Thymus (tissue), 11 donors: ENCODE measurements around the gene CLIC3. TPM values are rescaled to one million over a fixed set of nuclear protein-coding genes. Genes with fewer than 3 reads are reported as not detected.

Source experiments
- DNase-seq, 9 donors: peaks; one replicate each; pipeline ENCODE4 v3.0.0-alpha.2; 2013; ENCODE audit warnings: low spot score in 9 of 9, low read depth in 6 of 9, missing footprints in 1 of 9
- H3K27ac ChIP-seq, 2 donors: one replicate each; pipeline ENCODE4 v1.5.1; 2013; ENCODE audit warnings: control low read depth in 1 of 2, low read depth in 1 of 2, low read length in 1 of 2, mild to moderate bottlenecking in 1 of 2, moderate library complexity in 1 of 2
- H3K27me3 ChIP-seq, 2 donors: one replicate each; pipeline ENCODE4 v1.5.1; 2013; ENCODE audit warnings: low read length in 1 of 2; ENCODE audit not compliant: control insufficient read depth in 2 of 2, insufficient read depth in 1 of 2
- H3K36me3 ChIP-seq, 2 donors: one replicate each; pipeline ENCODE4 v1.5.1; 2013; ENCODE audit warnings: low read length in 1 of 2, mild to moderate bottlenecking in 1 of 2, moderate library complexity in 1 of 2; ENCODE audit not compliant: control insufficient read depth in 2 of 2, insufficient read depth in 2 of 2
- H3K4me1 ChIP-seq, 2 donors: one replicate each; pipeline ENCODE4 v1.5.1; 2013; ENCODE audit warnings: low read length in 2 of 2; ENCODE audit not compliant: control insufficient read depth in 2 of 2, insufficient read depth in 2 of 2
- H3K4me3 ChIP-seq, 2 donors: one replicate each; pipeline ENCODE4 v1.5.1; 2013; ENCODE audit warnings: low read length in 2 of 2, control low read depth in 1 of 2, mild to moderate bottlenecking in 1 of 2
- H3K9me3 ChIP-seq, 2 donors: one replicate each; pipeline ENCODE4 v1.5.1; 2013; ENCODE audit warnings: low read length in 1 of 2, mild to moderate bottlenecking in 1 of 2; ENCODE audit not compliant: control insufficient read depth in 2 of 2, insufficient read depth in 1 of 2
- WGBS: extraction: QIAGEN DNeasy Blood & Tissue Kit; methylation state at CpG from one replicate; pipeline ENCODE4 v1.1.7; 2013; 5-methylcytosine and 5-hydroxymethylcytosine counted together
- polyA plus RNA-seq: library from polyadenylated mRNA; stranded (reverse); fragments of 200-250 nt; gene quantifications from one replicate; pipeline ENCODE4 v1.2.3, GENCODE V29; 2013
- total RNA-seq: library from RNA; stranded (reverse); fragments of 120-200 nt; gene quantifications from one replicate; pipeline ENCODE4 v1.2.4, GENCODE V29; 2013
- donor health status: healthy.

The CLIC3 gene
- total and polyA plus RNA-seq, 2 donors = 13.6 to 44.6 TPM

GRCh38 chr9:136962701-136963248, 33.6 kb downstream of the CLIC3 start:
- peaks cover 0 to 7% of the 10 kb centered on the region in 2 donors for H3K9me3 ChIP-seq
- no peaks in the 10 kb centered on the region for H3K36me3 ChIP-seq
- DNase-seq = no peak
- peaks cover 0 to 3% of the 10 kb centered on the region in 2 donors for H3K27me3 ChIP-seq
- H3K4me1 ChIP-seq = peaks cover 40 to 72% of the 10 kb centered on the region in 2 donors
- no peak overlapping the region for H3K4me3 ChIP-seq
- WGBS = 95% methylated on average over 11 of the region's 11 CpGs
- peak overlapping the region in 1 of 2 donors; percentile 55 for H3K27ac ChIP-seq

DNA sequence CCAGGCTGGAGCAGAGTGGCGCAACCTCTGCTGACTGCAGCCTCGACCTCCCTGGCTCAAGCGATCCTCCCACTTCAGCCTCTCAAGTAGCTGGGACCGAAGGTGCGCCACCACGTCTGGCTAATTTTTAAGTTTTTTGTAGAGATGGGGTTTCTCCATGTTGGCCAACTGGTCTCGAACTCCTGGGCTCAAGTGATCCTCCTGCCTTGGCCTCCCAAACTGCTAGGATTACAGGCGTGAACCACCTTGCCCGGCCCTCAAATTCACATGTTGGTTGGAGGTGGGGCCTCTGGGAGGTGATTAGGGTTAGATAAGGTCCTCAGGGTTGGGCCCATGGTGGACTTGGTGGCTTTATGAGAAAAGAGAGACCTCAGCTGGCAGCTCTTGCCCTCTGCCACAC, 34.2 kb downstream of the CLIC3 start:
- no peak for DNase-seq
- H3K27ac ChIP-seq = peak overlapping the region; percentile 25 to 75
- H3K36me3 ChIP-seq = no peaks in the 10 kb centered on the region
- peaks cover 0 to 3% of the 10 kb centered on the region in 2 donors for H3K27me3 ChIP-seq
- H3K4me1 ChIP-seq = peaks cover 40 to 72% of the 10 kb centered on the region in 2 donors
- H3K4me3 ChIP-seq = no peak overlapping the region
- 99% methylated on average over 9 of the region's 9 CpGs for WGBS
- peaks cover 0 to 7% of the 10 kb centered on the region in 2 donors for H3K9me3 ChIP-seq

DNA sequence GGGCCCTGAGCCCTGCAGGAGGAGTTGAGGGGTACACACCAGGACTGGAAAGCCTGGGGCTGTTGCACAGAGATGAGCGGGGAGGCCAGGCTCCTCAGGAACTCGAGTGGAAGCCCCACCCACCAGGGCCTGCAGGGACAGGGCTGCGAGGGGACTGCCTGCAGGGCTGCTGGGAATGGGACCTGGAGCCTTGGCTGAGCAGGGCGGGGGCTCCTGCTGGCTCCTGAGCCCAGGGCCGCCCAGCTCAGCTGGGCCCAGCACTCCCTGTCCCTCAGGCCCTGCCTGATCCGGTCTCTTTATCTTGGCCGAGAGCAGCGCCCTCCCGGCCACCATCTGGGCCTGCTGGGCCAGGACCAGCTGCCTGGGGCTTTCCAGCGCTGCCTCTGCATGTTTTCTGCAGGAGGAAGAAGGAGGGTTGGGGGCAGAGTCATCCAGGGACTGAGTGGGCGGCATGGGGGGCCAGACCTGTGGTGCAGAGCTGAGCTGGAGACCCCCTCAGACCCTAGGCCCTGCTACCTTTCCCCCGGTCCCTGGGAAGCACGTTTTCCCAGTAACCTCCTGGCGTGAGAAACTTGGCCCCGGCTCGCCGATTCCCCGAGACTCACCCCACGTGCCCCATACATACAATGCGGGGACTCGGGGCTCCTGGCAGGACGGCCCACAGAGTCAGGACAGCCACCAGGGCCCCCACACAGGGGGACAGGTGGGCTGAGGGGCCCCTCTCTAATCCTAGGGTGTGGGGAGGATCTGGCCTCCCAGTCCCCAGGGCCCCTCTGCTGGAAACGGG, 34.9 kb downstream of the CLIC3 start:
- Histone ChIP-seq H3K27me3 (peaks cover 0 to 3% of the 10 kb centered on the region in 2 donors), H3K9me3 (peaks cover 0 to 7% of the 10 kb centered on the region in 2 donors), H3K27ac (peak overlapping the region; percentile 75 to 76), H3K36me3 (no peaks in the 10 kb centered on the region), H3K4me3 (no peak overlapping the region), H3K4me1 (peaks cover 40 to 71% of the 10 kb centered on the region in 2 donors)
- WGBS = 91% methylated on average over 23 of the region's 23 CpGs
- DNase-seq = peak in 1 of 9 donors; percentile 27

DNA sequence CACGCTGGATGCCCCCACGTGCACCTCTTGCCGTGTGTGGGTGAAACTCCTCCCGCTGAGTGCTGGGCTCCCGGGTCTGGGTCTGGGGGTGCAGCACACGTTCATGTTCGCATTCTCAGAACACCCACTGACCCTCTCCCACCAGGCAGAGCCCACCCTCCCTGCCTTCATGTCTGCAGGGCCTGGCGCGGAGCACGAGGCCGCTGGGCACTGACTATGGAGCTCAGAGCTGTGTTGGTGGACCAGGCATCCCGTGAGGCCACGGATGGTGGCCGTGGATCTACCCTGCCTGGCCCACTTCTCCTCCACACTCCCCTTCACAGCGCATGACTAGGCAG, 35.5 kb downstream of the CLIC3 start:
- Histone ChIP-seq H3K9me3 (peaks cover 0 to 7% of the 10 kb centered on the region in 2 donors), H3K36me3 (no peaks in the 10 kb centered on the region), H3K4me1 (peaks cover 36 to 65% of the 10 kb centered on the region in 2 donors), H3K4me3 (no peak overlapping the region), H3K27ac (peak overlapping the region; percentile 75 to 76), H3K27me3 (peaks cover 0 to under 1% of the 10 kb centered on the region in 2 donors)
- WGBS = 93% methylated on average over 15 of the region's 15 CpGs
- DNase-seq = no peak

DNA sequence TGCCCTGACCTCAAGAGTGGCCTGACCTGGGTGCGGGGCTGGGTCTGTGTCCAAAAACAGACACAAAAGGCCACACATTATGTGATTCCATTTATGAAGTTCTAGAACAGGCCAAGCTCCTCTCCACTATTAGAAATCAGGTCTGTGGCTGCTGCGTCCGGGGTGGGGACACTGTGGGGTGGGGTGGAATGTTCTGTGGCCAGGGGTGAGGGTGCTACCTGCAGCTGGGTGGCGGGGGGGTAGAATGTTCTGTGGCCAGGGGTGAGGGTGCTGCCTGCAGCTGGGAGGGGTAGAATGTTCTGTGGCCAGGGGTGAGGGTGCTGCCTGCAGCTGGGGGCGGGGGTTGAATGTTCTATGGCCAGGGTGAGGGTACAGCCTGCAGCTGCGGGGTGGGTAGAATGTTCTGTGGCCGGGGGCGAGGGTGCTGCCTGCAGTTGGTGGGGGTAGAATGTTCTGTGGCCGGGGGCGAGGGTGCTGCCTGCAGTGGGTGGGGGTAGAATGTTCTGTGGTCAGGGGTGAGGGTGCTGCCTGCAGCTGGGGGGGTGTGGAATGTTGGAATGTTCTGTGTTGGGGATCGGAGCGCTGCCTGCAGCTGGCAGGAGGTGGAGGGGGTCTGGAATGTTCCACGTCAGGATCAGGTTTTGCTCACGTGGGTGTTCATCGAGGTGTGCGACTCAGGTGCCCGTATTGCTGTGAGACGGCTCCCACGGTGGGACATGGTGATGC, 36.0 kb downstream of the CLIC3 start:
- H3K4me3 ChIP-seq = no peak overlapping the region
- 51% methylated on average over 19 of the region's 19 CpGs for WGBS
- H3K9me3 ChIP-seq = peaks cover 0 to 7% of the 10 kb centered on the region in 2 donors
- no peaks in the 10 kb centered on the region for H3K27me3 ChIP-seq
- H3K36me3 ChIP-seq = no peaks in the 10 kb centered on the region
- H3K4me1 ChIP-seq = peaks cover 32 to 62% of the 10 kb centered on the region in 2 donors
- peak overlapping the region; percentile 76 to 84 for H3K27ac ChIP-seq
- peak in 4 of 9 donors; percentile 37 to 65 (median 46) for DNase-seq

- DNase-seq = no peak
- Histone ChIP-seq H3K36me3 (no peaks in the 10 kb centered on the region), H3K4me3 (no peak overlapping the region), H3K27me3 (no peaks in the 10 kb centered on the region), H3K9me3 (peaks cover 0 to 7% of the 10 kb centered on the region in 2 donors), H3K27ac (peak overlapping the region; percentile 68 to 84), H3K4me1 (peaks cover 27 to 54% of the 10 kb centered on the region in 2 donors)
- 95% methylated on average over 28 of the region's 28 CpGs for WGBS
These were observed 37.2 kb downstream of the CLIC3 start for GRCh38 chr9:136958898-136959850.

DNA sequence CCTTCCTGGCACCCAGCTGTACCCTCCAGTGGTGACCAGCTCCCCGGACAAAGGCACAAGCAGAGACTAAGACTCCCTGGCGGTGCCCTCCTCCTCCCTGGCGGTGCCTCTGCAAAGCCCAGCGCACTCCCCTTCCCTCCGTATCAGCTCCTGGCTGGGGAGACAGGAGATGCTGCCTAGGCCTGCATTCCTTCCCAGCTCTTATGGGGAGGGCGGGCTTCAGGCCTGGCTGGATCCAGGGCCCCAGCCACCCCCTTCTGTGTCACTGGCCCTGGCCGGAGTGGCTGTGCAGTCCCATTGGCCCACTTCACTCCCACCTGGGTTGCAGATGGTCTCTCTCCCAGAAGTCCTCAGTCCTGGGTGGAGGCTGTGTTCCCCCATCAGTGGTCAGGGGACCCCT, 37.9 kb downstream of the CLIC3 start:
- Histone ChIP-seq H3K9me3 (peaks cover 0 to 7% of the 10 kb centered on the region in 2 donors), H3K36me3 (no peaks in the 10 kb centered on the region), H3K27me3 (no peaks in the 10 kb centered on the region), H3K4me3 (no peak overlapping the region), H3K4me1 (peaks cover 27 to 50% of the 10 kb centered on the region in 2 donors), H3K27ac (no peak overlapping the region)
- no peak for DNase-seq
- 98% methylated on average over 7 of the region's 7 CpGs for WGBS

DNA sequence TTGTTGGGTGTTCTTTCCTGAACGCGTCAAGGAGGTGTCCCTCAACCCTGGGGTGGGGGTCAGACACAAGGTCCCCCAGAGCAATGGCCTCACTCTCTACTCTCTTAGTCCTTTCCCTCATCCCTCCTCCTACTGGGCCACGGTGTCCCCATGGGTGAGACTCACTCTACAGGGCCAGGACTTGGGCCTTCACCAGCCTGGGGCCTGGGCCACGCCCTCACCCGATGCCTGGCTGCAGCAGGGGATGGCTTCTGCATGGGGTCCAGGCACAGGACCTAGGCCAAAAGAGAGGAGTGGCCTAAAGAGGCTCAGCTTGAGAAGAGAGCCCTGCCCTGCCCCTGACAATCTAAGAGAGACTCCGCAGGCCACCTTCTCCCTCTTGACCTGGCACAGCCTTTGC, 38.5 kb downstream of the CLIC3 start:
- Histone ChIP-seq H3K9me3 (peaks cover 0 to 7% of the 10 kb centered on the region in 2 donors), H3K4me1 (peaks cover 27 to 45% of the 10 kb centered on the region in 2 donors), H3K36me3 (no peaks in the 10 kb centered on the region), H3K27me3 (no peaks in the 10 kb centered on the region), H3K27ac (no peak overlapping the region), H3K4me3 (no peak overlapping the region)
- 96% methylated on average over 6 of the region's 6 CpGs for WGBS
- no peak for DNase-seq
